ENCODE data around the gene TCF4. TPM values are rescaled to one million over a fixed set of nuclear protein-coding genes. Genes with fewer than 3 reads are reported as not detected.
A peak's percentile ranks its signal among the peaks of the same experiment; 100 is the strongest.

The TCF4 gene
- total RNA-seq, result 616 TPM

GRCh38 chr18:55588111-55588869 is at the start of gene TCF4:
Gene TCF4 (minus strand): TSS chr18:55588192. CDS start chr18:55587116, 1,076 bp downstream.
- FAIRE-seq, result no peak
- DNase-seq (ENCODE audit: low spot score in 2 of 2), result peak in 1 of 2 donors; percentile 38

DNA sequence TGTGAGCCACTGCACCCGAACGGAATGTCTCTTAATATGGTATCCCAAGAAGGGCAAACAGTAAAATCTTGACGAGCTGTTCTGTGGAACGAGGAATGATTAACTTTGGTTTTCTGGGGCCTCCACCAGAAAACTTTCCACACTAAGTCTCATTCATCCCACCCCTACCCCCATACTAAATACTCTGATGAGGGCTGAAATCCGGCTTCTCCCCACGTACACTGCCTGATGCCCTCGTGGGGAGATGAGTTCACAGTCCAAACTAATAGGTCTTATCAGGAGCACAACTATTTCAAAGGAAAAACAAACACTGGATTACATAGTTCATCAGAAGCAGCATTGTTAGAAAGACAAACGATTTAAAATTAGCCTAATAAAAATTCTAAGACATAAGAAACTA is 49.2 kb upstream of the TCF4 start:
- DNase-seq (ENCODE audit: low spot score in 2 of 2) (no peak), FAIRE-seq (no peak)

- FAIRE-seq (no peak), DNase-seq (ENCODE audit: low spot score in 2 of 2) (no peak)
Measured at GRCh38 chr18:55635439-55635838, 47.4 kb upstream of the TCF4 start.

DNA sequence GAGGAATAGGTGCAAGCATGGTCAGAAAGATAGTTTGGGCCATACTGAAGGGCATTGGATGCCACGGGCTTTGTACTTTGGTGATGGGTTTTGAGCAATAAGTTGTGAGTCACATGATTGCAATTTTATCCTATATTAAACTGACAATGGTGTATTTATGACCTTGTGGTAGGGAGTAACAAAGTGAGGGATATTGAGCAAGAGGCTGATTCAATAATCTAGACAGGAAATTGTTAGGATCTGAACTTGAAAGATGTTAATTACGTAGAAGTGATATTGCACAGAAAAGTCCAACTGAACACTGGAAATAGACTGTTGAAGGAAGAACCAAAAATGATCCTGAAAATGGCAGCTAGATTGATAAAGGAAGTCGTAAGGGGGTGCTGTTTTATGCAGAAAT is 46.6 kb upstream of the TCF4 start:
- FAIRE-seq, result no peak
- DNase-seq (ENCODE audit: low spot score in 2 of 2), result no peak

DNA sequence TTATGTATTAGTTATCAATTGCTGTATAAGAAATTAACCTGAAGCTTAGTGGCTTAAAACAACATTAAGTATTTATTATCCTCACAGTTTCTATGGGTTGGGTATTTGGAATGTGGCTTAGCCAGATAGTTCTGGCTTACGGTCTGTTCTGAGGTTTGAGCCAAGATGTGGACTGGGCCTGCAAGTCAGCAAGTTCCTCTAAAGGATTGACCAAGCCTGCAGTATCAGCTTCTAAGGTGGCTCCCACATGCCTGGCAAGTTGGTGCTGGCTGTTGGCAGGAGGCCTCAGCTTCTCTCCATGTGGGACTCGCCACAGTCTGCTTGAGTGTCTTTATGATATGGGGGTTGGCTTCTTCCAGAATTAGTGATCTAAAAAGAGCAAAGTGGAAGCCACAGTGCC is 45.0 kb upstream of the TCF4 start:
- DNase-seq (ENCODE audit: low spot score in 2 of 2), result no peak
- FAIRE-seq, result no peak

DNA sequence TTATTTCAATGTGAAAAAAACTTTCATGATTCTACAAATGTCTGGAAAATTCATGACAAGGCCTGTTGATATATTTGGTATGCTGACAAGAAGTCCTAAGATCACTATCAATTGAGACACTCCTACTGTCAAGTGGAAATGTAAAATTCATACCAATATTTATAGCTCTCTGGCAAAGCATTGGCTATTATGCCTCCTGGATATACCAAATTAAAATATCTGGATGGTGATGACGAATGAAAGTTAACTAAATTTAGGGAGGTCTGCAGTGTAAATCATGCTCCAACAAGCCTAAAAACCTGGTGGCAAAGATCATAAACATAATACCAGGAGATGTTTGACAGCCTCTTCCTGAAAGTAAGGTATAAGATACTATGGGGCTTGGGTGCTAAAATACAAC is 41.1 kb upstream of the TCF4 start:
- DNase-seq (ENCODE audit: low spot score in 2 of 2) (no peak), FAIRE-seq (no peak)

GRCh38 chr18:55627007-55627406 is 39.0 kb upstream of the TCF4 start:
- FAIRE-seq (no peak), DNase-seq (ENCODE audit: low spot score in 2 of 2) (no peak)

- no peak for DNase-seq (ENCODE audit: low spot score in 2 of 2)
- no peak for FAIRE-seq
Measured at GRCh38 chr18:55625901-55626300, 37.9 kb upstream of the TCF4 start.

DNA sequence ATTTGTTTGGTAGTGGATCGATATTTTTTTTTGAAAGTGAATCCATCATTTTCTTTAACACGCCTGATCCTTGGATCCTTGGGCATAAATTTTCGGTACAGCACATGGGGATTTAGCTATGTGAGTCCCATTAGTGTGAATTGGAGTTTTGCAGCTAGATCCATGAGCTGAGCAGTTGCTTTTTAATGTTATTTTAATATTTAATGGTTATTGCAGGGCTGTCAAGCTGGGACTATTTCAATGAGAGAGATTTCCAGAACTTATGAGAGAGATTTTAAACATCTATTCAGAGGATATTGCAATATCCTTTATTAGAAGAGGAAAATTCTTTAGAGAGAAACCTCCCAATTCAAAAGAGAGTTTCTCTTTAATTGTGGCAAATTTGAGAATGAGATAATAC is 35.6 kb upstream of the TCF4 start:
- FAIRE-seq (no peak), DNase-seq (ENCODE audit: low spot score in 2 of 2) (no peak)

DNA sequence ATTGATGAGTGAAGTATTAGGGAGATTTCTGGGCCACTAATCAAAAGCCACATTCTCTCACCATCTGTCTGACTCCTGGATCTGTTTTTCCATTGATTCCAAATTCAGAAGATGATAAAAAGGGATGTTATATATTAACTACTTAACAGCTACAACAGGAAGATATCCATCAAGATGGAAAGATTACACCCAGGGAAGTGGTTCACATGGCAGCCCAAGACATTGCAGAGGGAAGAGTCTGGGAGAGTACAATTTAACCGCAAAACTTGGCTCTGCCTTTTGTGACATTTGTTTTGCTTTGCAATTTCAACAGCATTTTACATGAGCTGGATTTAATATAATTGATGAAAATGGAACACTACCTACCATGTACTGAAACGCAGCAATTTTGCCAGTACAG is 22.5 kb upstream of the TCF4 start:
- DNase-seq (ENCODE audit: low spot score in 2 of 2), result no peak
- no peak for FAIRE-seq

DNA sequence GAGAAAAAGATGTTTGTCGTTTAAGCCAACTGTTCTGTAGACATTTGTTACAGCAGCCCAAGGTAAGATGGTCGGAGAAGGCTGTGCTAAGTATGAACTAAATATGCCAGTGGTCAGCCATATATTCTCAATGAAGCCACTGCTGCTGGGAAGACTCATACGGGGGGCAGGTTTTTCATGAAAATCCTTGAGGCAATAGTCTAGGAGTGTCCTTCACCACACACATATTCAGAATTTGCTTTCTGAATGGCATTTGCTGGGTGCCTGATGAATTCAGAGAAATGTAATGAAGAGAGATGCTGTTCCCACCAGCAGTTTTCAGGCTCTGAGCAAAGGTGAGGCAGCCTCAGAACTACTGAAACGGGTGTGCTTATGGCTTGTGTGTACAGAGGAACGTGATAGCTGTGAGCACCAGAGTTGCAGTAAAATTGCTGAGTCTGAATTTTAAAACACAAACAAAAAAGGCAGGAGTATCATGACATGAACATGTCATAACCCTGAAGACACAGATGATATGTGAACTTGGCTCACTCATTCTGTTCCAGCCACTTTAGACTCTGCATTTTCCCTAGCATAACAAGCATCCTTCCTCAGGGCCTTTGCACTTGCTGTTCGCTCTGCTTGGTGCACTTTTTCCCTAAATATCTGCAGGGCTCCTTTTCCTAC is 21.3 kb upstream of the TCF4 start:
- FAIRE-seq (no peak), DNase-seq (ENCODE audit: low spot score in 2 of 2) (no peak)

DNA sequence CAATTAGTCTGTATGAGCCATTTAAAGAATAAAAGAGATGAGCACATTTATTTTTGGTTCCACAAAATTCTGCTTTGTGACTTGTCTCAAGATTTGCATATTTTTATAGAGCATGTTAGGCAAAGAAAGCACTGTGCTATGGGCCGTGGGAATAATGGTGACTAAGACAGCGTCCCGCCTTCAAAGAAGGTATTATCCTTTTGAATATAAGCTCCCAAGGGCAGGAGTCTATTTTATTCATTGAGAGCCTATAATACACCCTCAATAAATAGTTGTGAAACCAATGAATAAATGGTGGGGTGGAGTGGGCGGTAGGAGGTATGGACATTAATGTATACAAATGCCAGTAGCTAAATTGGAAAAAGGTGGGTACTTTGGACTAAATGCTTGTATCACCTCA is 20.5 kb upstream of the TCF4 start:
- FAIRE-seq (no peak), DNase-seq (ENCODE audit: low spot score in 2 of 2) (no peak)

GRCh38 chr18:55607773-55608172 is 19.8 kb upstream of the TCF4 start:
- DNase-seq (ENCODE audit: low spot score in 2 of 2) (no peak), FAIRE-seq (no peak)

GRCh38 chr18:55605733-55606338 is 17.8 kb upstream of the TCF4 start:
- DNase-seq (ENCODE audit: low spot score in 2 of 2) (no peak), FAIRE-seq (no peak)

- DNase-seq (ENCODE audit: low spot score in 2 of 2), result no peak
- FAIRE-seq, result no peak
Measured at GRCh38 chr18:55603775-55604174, 15.8 kb upstream of the TCF4 start.

- FAIRE-seq, result no peak
- DNase-seq (ENCODE audit: low spot score in 2 of 2), result no peak
Measured at GRCh38 chr18:55593888-55594287, 5.9 kb upstream of the TCF4 start.

GRCh38 chr18:55592572-55592971 is 4.6 kb upstream of the TCF4 start:
- FAIRE-seq (no peak), DNase-seq (ENCODE audit: low spot score in 2 of 2) (no peak)

DNA sequence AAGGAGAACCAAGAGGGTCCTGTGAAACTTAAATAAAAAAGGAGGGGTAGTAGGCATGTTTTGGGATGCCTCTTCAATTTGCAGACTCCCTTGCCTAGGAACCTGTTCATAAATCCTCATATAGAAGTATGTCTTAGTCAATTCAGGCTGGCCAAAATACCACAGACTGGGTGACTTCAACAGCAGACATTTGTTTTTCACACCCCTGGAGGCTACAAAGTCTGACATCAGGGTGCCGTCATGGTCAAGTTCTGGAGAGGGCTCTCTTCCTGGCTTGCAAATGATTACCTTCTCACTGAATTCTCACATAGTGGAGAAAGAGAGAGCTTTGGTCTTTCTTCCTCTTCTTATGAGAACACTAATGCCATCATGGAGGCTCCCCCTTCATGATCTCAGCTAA is 4.1 kb upstream of the TCF4 start:
- FAIRE-seq (no peak), DNase-seq (ENCODE audit: low spot score in 2 of 2) (no peak)

- peak; percentile 28 for FAIRE-seq
- peak; percentile 82 to 85 for DNase-seq (ENCODE audit: low spot score in 2 of 2)
Measured at GRCh38 chr18:55589625-55590291, 1.8 kb upstream of the TCF4 start.

DNA sequence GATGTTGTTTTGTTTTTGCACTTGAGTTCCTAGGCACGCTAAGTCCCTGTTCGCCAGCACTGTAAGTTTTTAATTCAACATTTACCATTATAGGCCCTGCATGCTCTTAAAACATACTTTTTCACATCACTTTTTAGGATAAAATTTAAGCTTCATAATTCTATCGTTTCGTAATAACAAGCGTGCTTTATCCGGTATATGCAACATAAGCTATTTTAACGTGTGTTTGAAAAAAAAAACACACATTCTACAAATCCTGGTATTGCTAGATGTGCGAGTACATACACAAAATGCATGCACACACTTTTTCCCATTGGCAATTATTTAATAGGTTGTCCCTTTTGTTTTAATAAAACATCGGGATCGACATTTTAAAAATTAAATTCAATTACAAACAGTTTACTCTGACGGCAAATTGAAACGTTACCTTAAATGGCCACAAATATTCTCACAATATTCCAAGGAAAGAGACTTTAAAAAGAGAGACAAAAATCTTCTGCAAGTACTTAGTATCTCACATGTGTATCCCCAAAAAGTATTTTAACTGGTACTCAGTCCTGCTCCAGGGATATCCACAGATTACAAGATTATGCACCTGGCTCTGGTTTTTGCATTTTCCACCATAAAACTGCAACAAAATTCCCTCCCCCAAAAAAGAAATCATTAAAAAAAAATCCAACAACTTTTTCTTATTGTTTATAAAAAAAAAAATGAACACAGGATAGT is 1.0 kb upstream of the TCF4 start:
- FAIRE-seq (no peak), DNase-seq (ENCODE audit: low spot score in 2 of 2) (peak; percentile 10 to 29)
